Mammary epithelial cell (primary cell): ENCODE results near the gene FAM118B.

Source experiments
- CTCF ChIP-seq, 2 donors: IDR thresholded peaks in 1 of 2; conservative IDR thresholded peaks in 1 of 2; 2 replicates each; pipeline ENCODE4 v1.5.1; 2011 to 2012; ENCODE audit warnings: inconsistent platforms in 2 of 2, low read length in 2 of 2, mild to moderate bottlenecking in 2 of 2, control low read depth in 1 of 2, low read depth in 1 of 2; ENCODE audit not compliant: insufficient read depth in 1 of 2; ENCODE audit errors: extremely low read depth in 1 of 2
- EZH2 ChIP-seq: IDR thresholded peaks from 2 replicates; pipeline ENCODE4 v1.6.1; 2012; ENCODE audit warnings: low read length, inconsistent platforms, borderline replicate concordance

- TF ChIP-seq CTCF (conservative IDR thresholded peaks at IDR 0.05 in 1 of 2, IDR thresholded peaks at IDR 0.05 in 1 of 2; ENCODE audit: extremely low read depth in 1 of 2, insufficient read depth in 1 of 2, low read depth in 1 of 2, low read length in 2 of 2) = no peak
- no peak for TF ChIP-seq EZH2
These were observed 67.6 kb downstream of the FAM118B start for GRCh38 chr11:126279191-126279590.
